Astrocyte (in vitro differentiated cells and primary cell): ENCODE data around the gene UBLCP1.
"Not testable (repeated sequence)": the region's sequence is repeated elsewhere in the genome, so short reads cannot be mapped to it uniquely, and the experiment has no call there.

Source experiments
- EZH2 ChIP-seq: IDR thresholded peaks from 2 replicates; pipeline ENCODE4 v1.6.1; 2012; ENCODE audit warnings: mild to moderate bottlenecking, low read length, inconsistent platforms; ENCODE audit not compliant: insufficient read depth
- TF ChIP-seq, protein P1 (sequence below): IDR thresholded peaks from 2 replicates; pipeline ENCODE4 v1.5.1; 2011; ENCODE audit warnings: low read depth, mild to moderate bottlenecking, inconsistent platforms, low read length, moderate library complexity; ENCODE audit not compliant: insufficient read depth

DNA sequence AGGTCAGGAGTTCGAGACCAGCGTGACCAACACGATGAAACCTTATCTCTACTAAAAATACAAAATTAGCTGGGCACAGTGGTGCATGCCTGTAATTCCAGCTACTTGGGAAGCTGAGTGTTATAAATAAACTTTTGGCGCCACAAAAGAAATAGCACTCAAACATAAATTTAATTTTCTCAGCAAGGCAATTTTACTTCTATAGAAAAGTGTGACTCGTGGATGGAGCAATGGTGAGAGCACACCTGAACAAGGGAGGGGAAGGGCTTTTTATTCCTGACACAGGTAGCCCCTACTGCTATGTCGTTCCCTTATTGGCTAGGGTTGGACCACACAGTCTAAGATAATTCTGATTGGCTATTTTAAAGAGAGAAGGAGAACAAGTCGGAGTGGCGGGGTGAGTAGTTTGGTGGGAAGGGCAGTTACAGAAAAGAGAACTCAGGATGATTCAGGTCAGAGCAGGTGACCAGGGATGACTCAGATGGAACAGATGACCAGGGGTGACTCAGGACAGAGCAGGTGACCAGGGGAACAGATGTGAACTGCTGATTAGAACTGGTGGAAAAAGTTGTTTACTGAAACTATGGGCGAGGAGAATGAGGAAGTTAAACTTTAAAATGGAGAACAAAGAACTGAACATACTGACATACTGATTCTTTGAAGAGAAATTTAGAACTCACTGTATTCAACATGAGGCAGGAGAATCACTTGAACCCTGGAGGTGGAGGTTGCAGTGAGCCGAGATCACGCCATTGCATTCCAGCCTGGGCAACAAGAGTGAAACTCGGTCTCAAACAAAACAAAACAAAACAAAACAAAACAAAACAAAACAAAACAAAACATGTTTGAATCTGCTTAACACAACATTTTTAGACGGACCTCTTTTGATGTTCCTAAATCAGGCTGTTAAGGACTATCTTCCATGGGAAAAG lies 39.1 kb downstream of the UBLCP1 start:
- TF ChIP-seq, protein P1, sequence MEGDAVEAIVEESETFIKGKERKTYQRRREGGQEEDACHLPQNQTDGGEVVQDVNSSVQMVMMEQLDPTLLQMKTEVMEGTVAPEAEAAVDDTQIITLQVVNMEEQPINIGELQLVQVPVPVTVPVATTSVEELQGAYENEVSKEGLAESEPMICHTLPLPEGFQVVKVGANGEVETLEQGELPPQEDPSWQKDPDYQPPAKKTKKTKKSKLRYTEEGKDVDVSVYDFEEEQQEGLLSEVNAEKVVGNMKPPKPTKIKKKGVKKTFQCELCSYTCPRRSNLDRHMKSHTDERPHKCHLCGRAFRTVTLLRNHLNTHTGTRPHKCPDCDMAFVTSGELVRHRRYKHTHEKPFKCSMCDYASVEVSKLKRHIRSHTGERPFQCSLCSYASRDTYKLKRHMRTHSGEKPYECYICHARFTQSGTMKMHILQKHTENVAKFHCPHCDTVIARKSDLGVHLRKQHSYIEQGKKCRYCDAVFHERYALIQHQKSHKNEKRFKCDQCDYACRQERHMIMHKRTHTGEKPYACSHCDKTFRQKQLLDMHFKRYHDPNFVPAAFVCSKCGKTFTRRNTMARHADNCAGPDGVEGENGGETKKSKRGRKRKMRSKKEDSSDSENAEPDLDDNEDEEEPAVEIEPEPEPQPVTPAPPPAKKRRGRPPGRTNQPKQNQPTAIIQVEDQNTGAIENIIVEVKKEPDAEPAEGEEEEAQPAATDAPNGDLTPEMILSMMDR, result not testable (repeated sequence)
- TF ChIP-seq EZH2, result not testable (repeated sequence)
